Retinal pigment epithelial cell (primary cell): Measurements from ENCODE around the gene CFDP1.
A peak's percentile ranks its signal among the peaks of the same experiment; 100 is the strongest.
"Not testable (repeated sequence)": the region's sequence is repeated elsewhere in the genome, so short reads cannot be mapped to it uniquely, and the experiment has no call there.

Experiments used
- DNase-seq: peaks from one replicate; pipeline ENCODE4 v3.0.0-alpha.2; 2010; ENCODE audit warnings: low read depth
- H3K4me3 ChIP-seq: 2 replicates; pipeline ENCODE4 v1.5.1; 2011; ENCODE audit warnings: mild to moderate bottlenecking, low read length, control low read depth, moderate library complexity
- CTCF ChIP-seq: conservative IDR thresholded peaks from 2 replicates; pipeline ENCODE4 v1.5.1; 2011; ENCODE audit warnings: low read depth, low read length, control low read depth, inconsistent platforms

Gene CFDP1

GRCh38 chr16:75272097-75272551 lies 161.2 kb downstream of the CFDP1 start:
- DNase-seq: no peak
- no peak for TF ChIP-seq CTCF
- H3K4me3 ChIP-seq: no peak overlapping the region

DNA sequence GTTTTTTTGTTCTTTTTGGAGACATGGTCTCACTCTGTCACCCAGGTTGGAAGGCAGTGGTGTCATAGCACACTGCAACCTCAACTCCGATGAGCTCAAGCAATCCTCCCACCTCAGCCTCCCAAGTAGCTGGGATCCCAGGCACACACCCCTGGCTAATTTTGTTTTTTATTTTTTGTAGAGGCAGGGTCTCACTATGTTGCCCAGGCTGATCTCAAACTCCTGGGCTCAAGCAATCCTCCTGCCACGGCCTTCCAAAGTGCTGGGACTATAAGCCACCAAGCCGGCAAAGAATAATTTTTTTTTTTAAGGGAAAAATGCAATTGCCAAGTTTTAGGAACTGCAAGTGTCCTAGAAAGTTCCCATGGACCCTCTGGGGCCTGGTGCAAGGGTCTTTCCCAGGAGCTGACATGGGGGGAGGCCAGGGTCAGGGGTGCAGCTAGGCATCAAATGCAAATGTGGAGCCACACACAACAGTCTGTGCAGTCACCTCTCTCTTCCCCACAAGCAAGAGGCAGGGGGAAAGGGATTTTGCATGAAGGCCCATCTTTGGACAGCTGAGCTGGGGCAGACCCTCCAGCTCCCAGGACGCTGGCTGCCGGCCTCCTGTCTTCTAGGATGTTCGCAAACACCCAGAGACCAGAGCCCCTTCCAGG lies 161.7 kb downstream of the CFDP1 start:
- TF ChIP-seq CTCF: no peak
- no peak overlapping the region for H3K4me3 ChIP-seq
- no peak for DNase-seq

GRCh38 chr16:75269358-75269757 lies 163.9 kb downstream of the CFDP1 start:
- DNase-seq, H3K4me3 ChIP-seq: not testable (repeated sequence)

DNA sequence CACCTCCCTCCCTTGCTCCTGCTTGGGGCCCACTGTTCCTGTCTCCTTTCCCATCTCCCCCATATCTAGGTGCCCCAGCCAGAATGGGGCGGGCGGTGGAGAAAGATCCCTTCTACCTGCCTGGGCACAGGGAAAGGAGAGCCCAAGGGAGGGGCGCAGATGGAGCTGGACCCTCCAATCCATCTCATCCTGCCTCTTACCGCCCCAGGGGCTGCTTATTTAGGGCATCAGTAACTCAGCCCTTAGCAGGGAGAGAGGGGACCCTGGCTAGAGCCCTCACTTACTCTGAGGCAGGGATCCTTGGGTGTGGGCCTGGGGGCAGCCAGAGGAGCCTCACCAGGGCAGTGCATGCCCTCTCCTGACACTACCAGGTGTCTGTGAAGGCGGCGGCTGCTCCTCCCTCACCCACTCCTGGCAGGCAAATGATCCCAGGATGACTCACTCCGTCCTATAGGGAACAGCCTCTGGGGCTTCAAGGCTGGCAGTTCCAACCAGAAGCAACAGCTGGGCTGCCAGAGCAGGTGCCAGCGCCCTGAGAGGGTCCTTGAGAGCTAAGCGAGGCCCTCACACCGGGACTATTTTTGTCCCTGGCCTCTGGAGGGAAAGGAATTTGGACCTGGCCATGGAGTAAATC lies 165.6 kb downstream of the CFDP1 start:
- no peak for TF ChIP-seq CTCF
- no peak for DNase-seq
- no peak overlapping the region for H3K4me3 ChIP-seq

- no peak for TF ChIP-seq CTCF
- H3K4me3 ChIP-seq: no peak overlapping the region
- no peak for DNase-seq
Measured at GRCh38 chr16:75266738-75267630, 166.3 kb downstream of the CFDP1 start.

DNA sequence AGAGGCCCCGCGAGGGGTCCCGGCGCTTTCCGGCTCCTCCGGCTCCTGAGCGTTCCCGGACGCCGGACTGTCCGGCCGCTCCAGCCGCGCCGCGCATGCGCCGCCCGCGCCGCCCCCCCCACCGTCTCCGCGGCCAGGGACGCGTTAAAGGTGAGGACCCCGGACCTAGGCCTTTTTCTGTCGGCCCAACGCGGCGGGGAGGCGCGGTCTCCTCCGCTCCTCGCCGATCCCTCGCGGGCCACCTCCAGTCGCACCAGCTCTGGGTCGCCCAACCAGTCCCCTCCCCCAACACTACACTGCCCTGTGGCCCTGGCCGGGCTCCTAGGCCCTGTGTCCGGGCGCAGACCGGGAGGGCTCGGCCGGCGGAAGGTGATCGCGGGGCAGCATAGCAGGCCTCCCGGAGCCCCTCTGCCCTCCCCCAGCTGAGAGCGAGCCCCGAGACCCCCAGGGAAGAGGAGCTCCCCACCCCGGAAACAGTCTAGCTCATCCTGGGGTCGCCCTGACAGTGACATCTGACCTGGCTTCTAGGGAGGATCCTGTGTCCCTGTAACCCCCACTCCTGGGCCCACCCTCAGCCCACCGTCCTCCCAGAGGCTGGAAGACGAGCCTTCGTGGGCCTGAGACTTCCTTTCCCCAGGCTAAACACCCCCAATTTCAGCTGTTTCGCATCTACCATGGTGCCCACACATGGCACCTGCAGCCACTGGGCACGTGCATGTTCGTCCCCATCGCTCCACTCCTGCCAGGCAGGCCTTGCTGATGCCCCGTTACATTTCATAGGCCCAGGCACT lies 167.2 kb downstream of the CFDP1 start:
- H3K4me3 ChIP-seq: peak overlapping the region; percentile 91
- DNase-seq: no peak
- TF ChIP-seq CTCF: no peak
